Mesendoderm (in vitro differentiated cells): Measurements from ENCODE around the gene MTIF2.
"Not testable (repeated sequence)": the region's sequence is repeated elsewhere in the genome, so short reads cannot be mapped to it uniquely, and the experiment has no call there.

Experiments used
- DNase-seq: peaks from one replicate; pipeline ENCODE4 v3.0.0; 2013
- H2AK5ac ChIP-seq: 2 replicates; pipeline ENCODE4 v1.6.1; 2013; ENCODE audit warnings: low read length, inconsistent platforms
- H2BK120ac ChIP-seq: 2 replicates; pipeline ENCODE4 v1.6.1; 2013; ENCODE audit warnings: low read depth, mild to moderate bottlenecking, low read length, moderate library complexity, mixed read lengths
- H2BK15ac ChIP-seq: replicated peaks from 2 replicates; pipeline ENCODE4 v1.6.1; 2013; ENCODE audit warnings: low read depth, mild to moderate bottlenecking, moderate library complexity
- H2BK5ac ChIP-seq: 2 replicates; pipeline ENCODE4 v1.6.1; 2013; ENCODE audit warnings: low read length, inconsistent platforms
- H3K18ac ChIP-seq: 2 replicates; pipeline ENCODE4 v1.6.1; 2013; ENCODE audit warnings: mild to moderate bottlenecking, low read length, mixed read lengths
- H3K23ac ChIP-seq: one replicate; pipeline ENCODE4 v1.6.1; 2013; ENCODE audit warnings: low read length
- H3K27ac ChIP-seq: 2 replicates; pipeline ENCODE4 v1.5.1; 2013; ENCODE audit warnings: low read depth, mild to moderate bottlenecking, inconsistent platforms, low read length, moderate library complexity
- H3K27me3 ChIP-seq: 2 replicates; pipeline ENCODE4 v1.6.1; 2013; ENCODE audit warnings: low read length, control low read depth, mild to moderate bottlenecking, inconsistent platforms; ENCODE audit not compliant: insufficient read depth, poor library complexity
- H3K36me3 ChIP-seq: 2 replicates; pipeline ENCODE4 v1.6.1; 2013; ENCODE audit warnings: low read length, inconsistent platforms; ENCODE audit not compliant: control insufficient read depth, insufficient read depth
- H3K4ac ChIP-seq: one replicate; pipeline ENCODE4 v1.6.1; 2013; ENCODE audit warnings: low read depth, mild to moderate bottlenecking, low read length, moderate library complexity
- H3K4me1 ChIP-seq: 2 replicates; pipeline ENCODE4 v1.6.1; 2013; ENCODE audit warnings: low read depth, low read length, inconsistent platforms; ENCODE audit not compliant: control insufficient read depth
- H3K4me2 ChIP-seq: 2 replicates; pipeline ENCODE4 v1.6.1; 2013; ENCODE audit warnings: low read length
- H3K4me3 ChIP-seq: 2 replicates; pipeline ENCODE4 v1.5.1; 2013; ENCODE audit warnings: mild to moderate bottlenecking, low read length
- H3K56ac ChIP-seq: one replicate; pipeline ENCODE4 v1.6.1; 2013; ENCODE audit warnings: low read length
- H3K79me1 ChIP-seq: 2 replicates; pipeline ENCODE4 v1.6.1; 2013; ENCODE audit warnings: low read length, inconsistent platforms
- H3K79me2 ChIP-seq: 2 replicates; pipeline ENCODE4 v1.6.1; 2013; ENCODE audit warnings: mild to moderate bottlenecking, low read length; ENCODE audit not compliant: control insufficient read depth, insufficient read depth
- H3K9ac ChIP-seq: 2 replicates; pipeline ENCODE4 v1.6.1; 2013; ENCODE audit warnings: low read length, inconsistent platforms
- H4K5ac ChIP-seq: one replicate; pipeline ENCODE4 v1.6.1; 2013; ENCODE audit warnings: low read length
- H4K8ac ChIP-seq: one replicate; pipeline ENCODE4 v1.6.1; 2013; ENCODE audit warnings: low read depth, mild to moderate bottlenecking, control low read depth, low read length, moderate library complexity
- WGBS: extraction: QIAGEN DNeasy Blood & Tissue Kit; methylation state at CpG from one replicate; pipeline ENCODE4 v1.1.7; 2013; ENCODE audit warnings: low lambda C conversion rate, missing lambda C conversion rate; ENCODE audit not compliant: insufficient coverage; ENCODE audit errors: extremely low coverage; 5-methylcytosine and 5-hydroxymethylcytosine counted together

MTIF2 gene

GRCh38 chr2:55228226-55228563 is 40.8 kb downstream of the MTIF2 start:
- no peak overlapping the region for H3K23ac ChIP-seq
- H3K27ac ChIP-seq = no peak overlapping the region
- H3K4me1 ChIP-seq = no peaks in the 10 kb centered on the region
- H2AK5ac ChIP-seq = no peak overlapping the region
- H3K9ac ChIP-seq = no peak overlapping the region
- no peaks in the 10 kb centered on the region for H3K27me3 ChIP-seq
- no peak overlapping the region for H3K4me2 ChIP-seq
- DNase-seq = no peak
- H3K79me2 ChIP-seq = peaks cover 17% of the 10 kb centered on the region
- no peak overlapping the region for H3K18ac ChIP-seq
- no peak overlapping the region for H4K5ac ChIP-seq
- H2BK5ac ChIP-seq = no peak overlapping the region
- H4K8ac ChIP-seq = no peak overlapping the region
- no peak overlapping the region for H3K56ac ChIP-seq
- H3K4me3 ChIP-seq = no peak overlapping the region
- H3K36me3 ChIP-seq = no peaks in the 10 kb centered on the region
- H3K79me1 ChIP-seq = peaks cover 12% of the 10 kb centered on the region
- H2BK15ac ChIP-seq = no peak overlapping the region
- H2BK120ac ChIP-seq = no peak overlapping the region
- no peak overlapping the region for H3K4ac ChIP-seq

GRCh38 chr2:55227437-55228225 is 41.4 kb downstream of the MTIF2 start:
- H3K18ac ChIP-seq, H3K4me2 ChIP-seq, H4K8ac ChIP-seq, H4K5ac ChIP-seq, H3K4ac ChIP-seq, DNase-seq, H2AK5ac ChIP-seq, H2BK120ac ChIP-seq, H3K9ac ChIP-seq, H3K27ac ChIP-seq, H3K27me3 ChIP-seq, H3K56ac ChIP-seq, H2BK15ac ChIP-seq, H3K4me3 ChIP-seq, H3K36me3 ChIP-seq, H3K4me1 ChIP-seq, H3K23ac ChIP-seq, H2BK5ac ChIP-seq: not testable (repeated sequence)
- no CpG with 5 or more reads among the region's 7 CpGs for WGBS
- Histone ChIP-seq H3K79me2 (peaks cover 12% of the 10 kb centered on the region), H3K79me1 (peaks cover 12% of the 10 kb centered on the region)

- no peaks in the 10 kb centered on the region for H3K4me1 ChIP-seq
- H3K18ac ChIP-seq = no peak overlapping the region
- H3K36me3 ChIP-seq = no peaks in the 10 kb centered on the region
- no peak overlapping the region for H2BK15ac ChIP-seq
- no peak overlapping the region for H2BK5ac ChIP-seq
- H3K23ac ChIP-seq = no peak overlapping the region
- H3K27ac ChIP-seq = no peak overlapping the region
- H4K5ac ChIP-seq = no peak overlapping the region
- DNase-seq = peak; percentile 79
- no peak overlapping the region for H3K56ac ChIP-seq
- no peak overlapping the region for H3K9ac ChIP-seq
- peaks cover 8% of the 10 kb centered on the region for H3K79me2 ChIP-seq
- H2BK120ac ChIP-seq = no peak overlapping the region
- no peak overlapping the region for H3K4ac ChIP-seq
- H3K4me2 ChIP-seq = no peak overlapping the region
- H2AK5ac ChIP-seq = no peak overlapping the region
- no peak overlapping the region for H3K4me3 ChIP-seq
- no CpG with 5 or more reads among the region's 19 CpGs for WGBS
- no peaks in the 10 kb centered on the region for H3K27me3 ChIP-seq
- H3K79me1 ChIP-seq = peaks cover 9% of the 10 kb centered on the region
- H4K8ac ChIP-seq = no peak overlapping the region
These were observed 43.5 kb downstream of the MTIF2 start for GRCh38 chr2:55225481-55226020.

GRCh38 chr2:55224761-55225261 is 44.2 kb downstream of the MTIF2 start:
- Histone ChIP-seq H3K79me1 (peaks cover 5% of the 10 kb centered on the region), H3K36me3 (no peaks in the 10 kb centered on the region), H2BK5ac (no peak overlapping the region), H3K23ac (no peak overlapping the region), H3K18ac (no peak overlapping the region), H2BK15ac (no peak overlapping the region), H3K79me2 (peaks cover 6% of the 10 kb centered on the region), H3K9ac (no peak overlapping the region), H2AK5ac (no peak overlapping the region), H4K8ac (no peak overlapping the region), H3K4me1 (no peaks in the 10 kb centered on the region), H3K27me3 (no peaks in the 10 kb centered on the region), H3K27ac (no peak overlapping the region), H3K4me3 (no peak overlapping the region), H2BK120ac (no peak overlapping the region), H3K4me2 (no peak overlapping the region), H3K56ac (peak overlapping the region; percentile 19), H4K5ac (no peak overlapping the region), H3K4ac (no peak overlapping the region)
- peak; percentile 54 for DNase-seq
- WGBS = no CpG with 5 or more reads among the region's 19 CpGs

- Histone ChIP-seq H4K5ac (no peak overlapping the region), H2BK15ac (no peak overlapping the region), H3K9ac (no peak overlapping the region), H2BK5ac (no peak overlapping the region), H2BK120ac (no peak overlapping the region), H3K4me1 (no peaks in the 10 kb centered on the region), H3K27ac (no peak overlapping the region), H2AK5ac (no peak overlapping the region), H3K36me3 (no peaks in the 10 kb centered on the region), H3K4me2 (no peak overlapping the region), H3K79me2 (peaks cover 2% of the 10 kb centered on the region), H3K56ac (peak overlapping the region; percentile 19), H4K8ac (no peak overlapping the region), H3K23ac (no peak overlapping the region), H3K27me3 (no peaks in the 10 kb centered on the region), H3K4me3 (no peak overlapping the region), H3K18ac (no peak overlapping the region), H3K79me1 (peaks cover 3% of the 10 kb centered on the region), H3K4ac (no peak overlapping the region)
- WGBS = no CpG with 5 or more reads among the region's 25 CpGs
- peak; percentile 23 for DNase-seq
These were observed 44.9 kb downstream of the MTIF2 start for GRCh38 chr2:55223958-55224760.
